Astrocyte of the cerebellum (primary cell): ENCODE data around the gene TMEM253.
A peak's percentile ranks its signal among the peaks of the same experiment; 100 is the strongest.

Experiments
- DNase-seq: peaks from one replicate; pipeline ENCODE4 v3.0.0-alpha.2; 2011; ENCODE audit warnings: low read depth
- H3K4me3 ChIP-seq: 2 replicates; pipeline ENCODE4 v1.5.1; 2011; ENCODE audit warnings: mild to moderate bottlenecking, low read depth, low read length, moderate library complexity
- in situ Hi-C: cut with HindIII; loops from 2 replicates; pipeline ENCODE4 v1.10.0; 2017; ENCODE audit warnings: low sequenced_read_pairs
- TF ChIP-seq, protein P1 (sequence below): IDR thresholded peaks from 2 replicates; pipeline ENCODE4 v1.5.1; 2012; ENCODE audit warnings: low read length, low read depth, moderate library complexity, mild to moderate bottlenecking; ENCODE audit errors: missing control alignments

The TMEM253 gene

DNA sequence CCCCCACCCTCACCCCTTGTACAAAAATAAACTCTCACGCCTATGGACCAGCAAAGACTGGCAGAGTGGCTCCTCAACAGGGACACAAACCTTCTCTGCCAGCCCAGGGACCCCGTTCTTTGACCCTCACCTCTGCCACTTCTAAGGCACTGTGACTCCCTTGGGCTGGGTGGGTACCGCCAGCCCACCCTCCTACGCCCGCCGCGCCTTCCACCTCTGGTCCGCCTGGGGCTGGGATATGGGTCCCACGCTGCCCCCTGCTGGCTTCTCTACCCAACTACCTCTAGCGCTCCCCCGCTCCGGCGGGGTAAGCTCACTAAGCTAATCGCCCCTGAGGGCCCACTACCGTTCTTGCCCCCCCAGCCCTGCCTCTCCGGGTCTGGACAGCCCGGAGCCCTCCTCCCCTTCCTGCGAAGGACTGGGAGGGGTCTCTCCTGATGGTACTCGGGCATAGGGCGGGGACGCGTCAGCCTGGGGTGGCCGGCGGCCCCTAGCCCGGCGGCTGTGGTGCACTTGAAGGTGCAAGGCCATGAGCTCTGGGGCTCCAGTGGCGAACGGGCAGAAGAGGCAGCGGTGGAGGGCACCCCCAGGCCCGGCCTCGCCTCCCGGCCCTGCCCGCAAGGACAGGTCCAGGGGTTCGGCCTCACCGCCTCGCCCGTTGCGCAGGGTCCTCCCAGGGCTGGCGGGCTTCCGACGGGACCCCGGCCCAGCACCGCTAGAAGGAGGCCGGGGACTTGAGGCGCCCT is 10.5 kb upstream of the TMEM253 start:
- DNase-seq = no peak
- TF ChIP-seq, protein P1, sequence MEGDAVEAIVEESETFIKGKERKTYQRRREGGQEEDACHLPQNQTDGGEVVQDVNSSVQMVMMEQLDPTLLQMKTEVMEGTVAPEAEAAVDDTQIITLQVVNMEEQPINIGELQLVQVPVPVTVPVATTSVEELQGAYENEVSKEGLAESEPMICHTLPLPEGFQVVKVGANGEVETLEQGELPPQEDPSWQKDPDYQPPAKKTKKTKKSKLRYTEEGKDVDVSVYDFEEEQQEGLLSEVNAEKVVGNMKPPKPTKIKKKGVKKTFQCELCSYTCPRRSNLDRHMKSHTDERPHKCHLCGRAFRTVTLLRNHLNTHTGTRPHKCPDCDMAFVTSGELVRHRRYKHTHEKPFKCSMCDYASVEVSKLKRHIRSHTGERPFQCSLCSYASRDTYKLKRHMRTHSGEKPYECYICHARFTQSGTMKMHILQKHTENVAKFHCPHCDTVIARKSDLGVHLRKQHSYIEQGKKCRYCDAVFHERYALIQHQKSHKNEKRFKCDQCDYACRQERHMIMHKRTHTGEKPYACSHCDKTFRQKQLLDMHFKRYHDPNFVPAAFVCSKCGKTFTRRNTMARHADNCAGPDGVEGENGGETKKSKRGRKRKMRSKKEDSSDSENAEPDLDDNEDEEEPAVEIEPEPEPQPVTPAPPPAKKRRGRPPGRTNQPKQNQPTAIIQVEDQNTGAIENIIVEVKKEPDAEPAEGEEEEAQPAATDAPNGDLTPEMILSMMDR = peak; percentile 49
- no peak overlapping the region for H3K4me3 ChIP-seq
- in situ Hi-C loops = no loop called here

GRCh38 chr14:21090940-21091663 is 9.8 kb upstream of the TMEM253 start:
- TF ChIP-seq, protein P1 = no peak
- DNase-seq = no peak
- in situ Hi-C loops = no loop called here
- H3K4me3 ChIP-seq = no peak overlapping the region

GRCh38 chr14:21091821-21092272 is 9.0 kb upstream of the TMEM253 start:
- TF ChIP-seq, protein P1 = no peak
- no peak for DNase-seq
- in situ Hi-C loops = no loop called here
- no peak overlapping the region for H3K4me3 ChIP-seq

DNA sequence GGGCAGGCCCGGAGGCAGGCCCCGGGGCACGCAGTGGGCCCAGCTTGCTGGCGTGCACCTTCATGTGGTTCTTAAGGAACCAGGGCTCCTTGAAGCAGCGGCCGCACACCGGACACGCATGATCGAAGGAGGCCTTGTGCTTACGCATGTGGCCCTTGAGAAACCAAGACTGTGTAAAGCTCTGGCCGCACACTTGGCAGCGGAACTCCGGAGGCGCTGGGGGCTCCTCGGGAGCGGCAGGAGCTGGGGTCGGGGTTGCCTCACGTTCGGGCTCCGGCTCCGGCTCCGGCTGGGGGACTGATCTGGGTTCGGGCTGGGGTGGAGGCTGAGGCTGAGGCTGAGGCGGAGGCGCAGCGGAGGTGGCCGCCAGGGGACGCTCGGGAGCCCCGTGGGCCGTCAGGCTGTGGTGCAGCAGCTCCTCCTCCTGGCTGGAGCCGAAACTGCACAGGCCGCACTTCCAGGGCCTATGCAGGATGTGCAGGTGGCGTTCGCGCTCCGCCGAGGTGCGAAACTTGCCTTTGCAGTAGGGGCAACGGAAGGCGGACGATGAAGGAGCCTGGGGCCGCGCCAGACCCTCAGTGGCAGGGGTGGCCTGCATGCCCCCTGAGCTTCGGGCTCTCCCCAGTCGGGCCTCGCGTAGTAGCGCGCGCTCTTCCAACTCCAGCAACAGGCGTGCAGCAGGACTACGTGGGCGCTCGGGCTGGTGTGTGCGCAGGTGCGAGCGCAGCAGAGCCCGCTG is 8.4 kb upstream of the TMEM253 start:
- peak; percentile 49 for DNase-seq
- TF ChIP-seq, protein P1 = peak; percentile 100
- no peak overlapping the region for H3K4me3 ChIP-seq
- in situ Hi-C loops = no loop called here

GRCh38 chr14:21093018-21093417 is 7.8 kb upstream of the TMEM253 start:
- TF ChIP-seq, protein P1 = no peak
- no peak overlapping the region for H3K4me3 ChIP-seq
- in situ Hi-C loops = no loop called here
- DNase-seq = no peak
